Measurements from ENCODE around the gene LDB3. TPM values are rescaled to one million over a fixed set of nuclear protein-coding genes. Genes with fewer than 3 reads are reported as not detected.

The LDB3 gene
- total and polyA plus RNA-seq, 5 donors from 2014 or later: not detected

DNA sequence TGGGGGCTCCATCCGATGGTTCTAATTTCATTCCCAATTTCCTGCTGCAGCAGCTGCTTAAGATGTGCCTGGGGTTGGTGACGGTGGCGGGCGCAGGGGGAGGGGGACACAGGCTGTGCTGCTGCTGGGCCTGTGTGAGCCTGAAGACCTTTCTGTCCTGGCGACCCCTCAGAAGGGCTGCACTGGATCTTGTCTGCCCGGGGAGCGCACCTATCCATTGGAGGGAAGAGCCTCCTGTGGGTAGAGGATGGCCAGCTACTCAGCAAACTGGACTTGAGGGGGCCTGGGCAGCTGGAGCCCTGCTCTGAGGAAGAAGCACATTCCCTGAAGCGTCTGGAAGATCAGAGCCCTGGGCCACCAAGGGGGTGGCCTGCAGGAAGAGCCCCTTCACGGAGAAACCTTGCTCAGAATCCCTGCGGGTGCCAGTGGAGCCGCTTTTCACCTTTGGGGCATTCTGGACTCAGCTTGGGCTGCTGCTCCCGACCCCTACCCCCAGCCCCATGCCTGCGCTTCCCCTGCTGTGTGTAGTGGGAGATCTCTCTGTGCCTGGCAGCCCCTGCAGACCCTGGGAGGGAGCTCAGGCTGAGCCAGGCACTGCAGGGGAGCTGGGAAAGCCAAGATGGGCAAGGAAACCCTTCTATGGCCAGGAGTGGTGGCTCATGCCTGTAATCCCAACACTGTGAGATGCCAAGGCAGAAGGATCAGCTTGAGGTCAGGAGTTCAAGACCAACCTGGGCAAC lies 17.8 kb downstream of the LDB3 start:
- no peaks in the 10 kb centered on the region for H3K36me3 Mint-ChIP-seq
- peaks cover 0 to 11% (median 3%) of the 10 kb centered on the region in 4 donors for H3K4me1 Mint-ChIP-seq
- H3K36me3 ChIP-seq (ENCODE audit: control insufficient read depth, insufficient read depth, low read length): no peaks in the 10 kb centered on the region
- no peak overlapping the region for H3K27ac ChIP-seq (ENCODE audit: insufficient read depth, low read length, poor library complexity, severe bottlenecking)
- ATAC-seq (ENCODE audit: low read depth in 2 of 2) (no peak), DNase-seq (no peak)
- no peaks in the 10 kb centered on the region for H3K4me1 ChIP-seq (ENCODE audit: control insufficient read depth, insufficient read depth, low read length, poor library complexity, severe bottlenecking)
- no peak overlapping the region for H3K4me3 ChIP-seq (ENCODE audit: low read depth, low read length)
- H3K27ac Mint-ChIP-seq: no peak overlapping the region
- no peak overlapping the region for H3K4me3 Mint-ChIP-seq
- H3K9me3 Mint-ChIP-seq: peaks cover 0 to 2% (median 0%) of the 10 kb centered on the region in 7 donors
- peaks cover 8% of the 10 kb centered on the region for H3K27me3 Mint-ChIP-seq
- no peaks in the 10 kb centered on the region for H3K9me3 ChIP-seq (ENCODE audit: control insufficient read depth in 2 of 2, low read length in 2 of 2)
- no peaks in the 10 kb centered on the region for H3K27me3 ChIP-seq (ENCODE audit: control insufficient read depth, insufficient read depth, low read length)

DNA sequence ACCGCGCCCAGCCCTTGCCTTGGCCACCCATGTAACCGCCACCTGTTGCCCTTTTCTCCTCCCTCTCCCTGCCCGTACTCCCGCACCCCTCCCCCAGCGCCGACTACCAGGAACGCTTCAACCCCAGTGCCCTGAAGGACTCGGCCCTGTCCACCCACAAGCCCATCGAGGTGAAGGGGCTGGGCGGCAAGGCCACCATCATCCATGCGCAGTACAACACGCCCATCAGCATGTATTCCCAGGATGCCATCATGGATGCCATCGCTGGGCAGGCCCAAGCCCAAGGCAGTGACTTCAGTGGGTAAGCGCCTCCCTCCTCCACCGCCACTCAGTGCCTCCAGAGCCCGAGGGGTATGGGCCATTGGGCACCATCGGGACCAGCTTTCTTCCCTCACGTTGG lies 18.7 kb downstream of the LDB3 start:
- Mint-ChIP-seq H3K4me3 (no peak overlapping the region), H3K36me3 (no peaks in the 10 kb centered on the region), H3K9me3 (peaks cover 0 to 2% (median 0%) of the 10 kb centered on the region in 7 donors), H3K27ac (no peak overlapping the region), H3K27me3 (peaks cover 8% of the 10 kb centered on the region), H3K4me1 (peaks cover 0 to 11% (median 3%) of the 10 kb centered on the region in 4 donors)
- DNase-seq (no peak), ATAC-seq (ENCODE audit: low read depth in 2 of 2) (no peak)
- no peaks in the 10 kb centered on the region for H3K4me1 ChIP-seq (ENCODE audit: control insufficient read depth, insufficient read depth, low read length, poor library complexity, severe bottlenecking)
- H3K27ac ChIP-seq (ENCODE audit: insufficient read depth, low read length, poor library complexity, severe bottlenecking): no peak overlapping the region
- no peaks in the 10 kb centered on the region for H3K27me3 ChIP-seq (ENCODE audit: control insufficient read depth, insufficient read depth, low read length)
- H3K9me3 ChIP-seq (ENCODE audit: control insufficient read depth in 2 of 2, low read length in 2 of 2): no peaks in the 10 kb centered on the region
- no peaks in the 10 kb centered on the region for H3K36me3 ChIP-seq (ENCODE audit: control insufficient read depth, insufficient read depth, low read length)
- H3K4me3 ChIP-seq (ENCODE audit: low read depth, low read length): no peak overlapping the region

GRCh38 chr10:86687750-86688149 lies 19.4 kb downstream of the LDB3 start:
- H3K36me3 Mint-ChIP-seq: no peaks in the 10 kb centered on the region
- H3K27me3 ChIP-seq (ENCODE audit: control insufficient read depth, insufficient read depth, low read length): no peaks in the 10 kb centered on the region
- no peak for ATAC-seq (ENCODE audit: low read depth in 2 of 2)

GRCh38 chr10:86688398-86688921 lies 20.1 kb downstream of the LDB3 start:
- Histone ChIP-seq H3K9me3 (ENCODE audit: control insufficient read depth in 2 of 2, low read length in 2 of 2) (no peaks in the 10 kb centered on the region), H3K4me3 (ENCODE audit: low read depth, low read length) (no peak overlapping the region), H3K27me3 (ENCODE audit: control insufficient read depth, insufficient read depth, low read length) (no peaks in the 10 kb centered on the region), H3K36me3 (ENCODE audit: control insufficient read depth, insufficient read depth, low read length) (no peaks in the 10 kb centered on the region), H3K27ac (ENCODE audit: insufficient read depth, low read length, poor library complexity, severe bottlenecking) (no peak overlapping the region), H3K4me1 (ENCODE audit: control insufficient read depth, insufficient read depth, low read length, poor library complexity, severe bottlenecking) (no peaks in the 10 kb centered on the region)
- Mint-ChIP-seq H3K4me3 (no peak overlapping the region), H3K27me3 (peaks cover 4% of the 10 kb centered on the region), H3K9me3 (peaks cover 0 to 2% (median 0%) of the 10 kb centered on the region in 7 donors), H3K36me3 (no peaks in the 10 kb centered on the region), H3K27ac (no peak overlapping the region), H3K4me1 (peaks cover 0 to 11% (median 3%) of the 10 kb centered on the region in 4 donors)
- DNase-seq (peak in 2 of 3 donors; percentile 46 to 69), ATAC-seq (ENCODE audit: low read depth in 2 of 2) (peak; percentile 62 to 66)

More at GRCh38 chr10:86687750-86688149, 19.4 kb downstream of the LDB3 start:
- Mint-ChIP-seq H3K4me1 (peaks cover 0 to 11% (median 3%) of the 10 kb centered on the region in 4 donors), H3K27me3 (peaks cover 8% of the 10 kb centered on the region), H3K27ac (peak overlapping the region in 1 of 3 donors; percentile 5), H3K9me3 (peaks cover 0 to 2% (median 0%) of the 10 kb centered on the region in 7 donors), H3K4me3 (no peak overlapping the region)
- H3K36me3 ChIP-seq (ENCODE audit: control insufficient read depth, insufficient read depth, low read length): no peaks in the 10 kb centered on the region
- no peaks in the 10 kb centered on the region for H3K9me3 ChIP-seq (ENCODE audit: control insufficient read depth in 2 of 2, low read length in 2 of 2)
- no peak for DNase-seq
- no peak overlapping the region for H3K27ac ChIP-seq (ENCODE audit: insufficient read depth, low read length, poor library complexity, severe bottlenecking)
- H3K4me1 ChIP-seq (ENCODE audit: control insufficient read depth, insufficient read depth, low read length, poor library complexity, severe bottlenecking): no peaks in the 10 kb centered on the region
- H3K4me3 ChIP-seq (ENCODE audit: low read depth, low read length): no peak overlapping the region

DNA sequence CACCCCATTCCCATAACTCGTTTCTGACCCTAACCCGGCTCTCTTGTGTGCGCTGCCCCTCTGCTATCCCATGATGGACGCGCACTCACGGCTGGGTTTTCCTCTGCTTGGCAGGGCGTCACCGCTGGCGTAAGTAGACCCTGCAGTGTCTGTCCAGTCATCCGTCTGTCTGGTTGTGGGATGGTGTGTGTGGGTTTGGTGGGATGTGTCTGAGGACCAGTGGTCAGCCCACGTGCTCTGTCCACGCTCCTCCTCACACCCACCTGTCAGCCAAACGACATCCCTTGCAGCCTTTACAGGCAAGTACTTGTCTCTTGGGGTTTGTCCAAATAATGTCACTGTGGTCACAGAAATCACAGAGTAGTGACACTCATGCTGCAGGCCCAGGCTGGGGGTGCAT lies 20.8 kb downstream of the LDB3 start:
- H3K4me1 Mint-ChIP-seq: peaks cover 0 to 11% (median 3%) of the 10 kb centered on the region in 4 donors
- no peak overlapping the region for H3K27ac ChIP-seq (ENCODE audit: insufficient read depth, low read length, poor library complexity, severe bottlenecking)
- peaks cover 4% of the 10 kb centered on the region for H3K27me3 Mint-ChIP-seq
- H3K36me3 Mint-ChIP-seq: no peaks in the 10 kb centered on the region
- no peaks in the 10 kb centered on the region for H3K4me1 ChIP-seq (ENCODE audit: control insufficient read depth, insufficient read depth, low read length, poor library complexity, severe bottlenecking)
- no peaks in the 10 kb centered on the region for H3K36me3 ChIP-seq (ENCODE audit: control insufficient read depth, insufficient read depth, low read length)
- DNase-seq (no peak), ATAC-seq (ENCODE audit: low read depth in 2 of 2) (no peak)
- H3K4me3 ChIP-seq (ENCODE audit: low read depth, low read length): no peak overlapping the region
- H3K9me3 ChIP-seq (ENCODE audit: control insufficient read depth in 2 of 2, low read length in 2 of 2): no peaks in the 10 kb centered on the region
- peaks cover 0 to 2% (median 0%) of the 10 kb centered on the region in 7 donors for H3K9me3 Mint-ChIP-seq
- no peak overlapping the region for H3K27ac Mint-ChIP-seq
- no peaks in the 10 kb centered on the region for H3K27me3 ChIP-seq (ENCODE audit: control insufficient read depth, insufficient read depth, low read length)
- no peak overlapping the region for H3K4me3 Mint-ChIP-seq

GRCh38 chr10:86690231-86690630 lies 21.9 kb downstream of the LDB3 start:
- Histone ChIP-seq H3K27me3 (ENCODE audit: control insufficient read depth, insufficient read depth, low read length) (no peaks in the 10 kb centered on the region), H3K27ac (ENCODE audit: insufficient read depth, low read length, poor library complexity, severe bottlenecking) (no peak overlapping the region), H3K9me3 (ENCODE audit: control insufficient read depth in 2 of 2, low read length in 2 of 2) (no peaks in the 10 kb centered on the region), H3K4me1 (ENCODE audit: control insufficient read depth, insufficient read depth, low read length, poor library complexity, severe bottlenecking) (no peaks in the 10 kb centered on the region), H3K4me3 (ENCODE audit: low read depth, low read length) (no peak overlapping the region), H3K36me3 (ENCODE audit: control insufficient read depth, insufficient read depth, low read length) (no peaks in the 10 kb centered on the region)
- Mint-ChIP-seq H3K4me1 (peaks cover 0 to 11% (median 3%) of the 10 kb centered on the region in 4 donors), H3K4me3 (no peak overlapping the region), H3K27ac (no peak overlapping the region), H3K9me3 (peaks cover 0 to 2% (median 0%) of the 10 kb centered on the region in 7 donors), H3K36me3 (no peaks in the 10 kb centered on the region), H3K27me3 (no peaks in the 10 kb centered on the region)
- ATAC-seq (ENCODE audit: low read depth in 2 of 2) (no peak), DNase-seq (no peak)

- Histone ChIP-seq H3K27ac (ENCODE audit: insufficient read depth, low read length, poor library complexity, severe bottlenecking) (no peak overlapping the region), H3K4me3 (ENCODE audit: low read depth, low read length) (no peak overlapping the region), H3K4me1 (ENCODE audit: control insufficient read depth, insufficient read depth, low read length, poor library complexity, severe bottlenecking) (no peaks in the 10 kb centered on the region), H3K36me3 (ENCODE audit: control insufficient read depth, insufficient read depth, low read length) (no peaks in the 10 kb centered on the region), H3K9me3 (ENCODE audit: control insufficient read depth in 2 of 2, low read length in 2 of 2) (no peaks in the 10 kb centered on the region), H3K27me3 (ENCODE audit: control insufficient read depth, insufficient read depth, low read length) (no peaks in the 10 kb centered on the region)
- Mint-ChIP-seq H3K27ac (no peak overlapping the region), H3K4me3 (no peak overlapping the region), H3K27me3 (no peaks in the 10 kb centered on the region), H3K4me1 (peaks cover 0 to 11% (median 3%) of the 10 kb centered on the region in 4 donors), H3K9me3 (peaks cover 0 to 2% (median 0%) of the 10 kb centered on the region in 7 donors), H3K36me3 (no peaks in the 10 kb centered on the region)
- ATAC-seq (ENCODE audit: low read depth in 2 of 2) (no peak), DNase-seq (no peak)
Measured at GRCh38 chr10:86690657-86691084, 22.4 kb downstream of the LDB3 start.
